Glutamatergic neuron (in vitro differentiated cells): Measurements from ENCODE around the gene CDKN2B-AS1. TPM values are rescaled to one million over a fixed set of nuclear protein-coding genes. Genes with fewer than 3 reads are reported as not detected.

Source experiments
- DNase-seq: peaks from one replicate; pipeline ENCODE4 v3.0.0; 2022
- H3K27ac Mint-ChIP-seq: one replicate; pipeline ENCODE4 v1.8.0; 2020; ENCODE audit warnings: mild to moderate bottlenecking, mixed read lengths, inconsistent platforms; ENCODE audit not compliant: unreplicated experiment
- H3K27me3 Mint-ChIP-seq: one replicate; pipeline ENCODE4 v1.8.0; 2020; ENCODE audit warnings: mild to moderate bottlenecking, moderate library complexity, mixed read lengths, inconsistent platforms; ENCODE audit not compliant: unreplicated experiment
- H3K36me3 Mint-ChIP-seq: one replicate; pipeline ENCODE4 v1.8.0; 2020; ENCODE audit warnings: mild to moderate bottlenecking, mixed read lengths, inconsistent platforms; ENCODE audit not compliant: unreplicated experiment
- H3K4me1 Mint-ChIP-seq: one replicate; pipeline ENCODE4 v1.8.0; 2020; ENCODE audit warnings: mild to moderate bottlenecking, low read depth, mixed read lengths, inconsistent platforms; ENCODE audit not compliant: unreplicated experiment
- H3K4me3 Mint-ChIP-seq: one replicate; pipeline ENCODE4 v1.8.0; 2020; ENCODE audit warnings: mild to moderate bottlenecking, mixed read lengths, inconsistent platforms; ENCODE audit not compliant: unreplicated experiment
- H3K9me3 Mint-ChIP-seq: one replicate; pipeline ENCODE4 v1.8.0; 2020; ENCODE audit warnings: mild to moderate bottlenecking, moderate library complexity, mixed read lengths, inconsistent platforms; ENCODE audit not compliant: unreplicated experiment
- total RNA-seq: library from RNA; stranded (reverse); fragmentation: NEBNext Ultra II Directional; extraction: Animal tissue kit (Norgen Biotek cat#: 25700); gene quantifications from one replicate; pipeline ENCODE4 v1.2.1, GENCODE V29; 2021; ENCODE audit not compliant: unreplicated experiment
- TF ChIP-seq, protein P1 (sequence below): fragments of 200-600 bp; sonication (generic); IDR thresholded peaks from one replicate; pipeline ENCODE4 v1.5.0; 2021; ENCODE audit not compliant: partially characterized antibody, unreplicated experiment

CDKN2B-AS1 gene
- total RNA-seq, 1 donor from 2014 or later: not detected

DNA sequence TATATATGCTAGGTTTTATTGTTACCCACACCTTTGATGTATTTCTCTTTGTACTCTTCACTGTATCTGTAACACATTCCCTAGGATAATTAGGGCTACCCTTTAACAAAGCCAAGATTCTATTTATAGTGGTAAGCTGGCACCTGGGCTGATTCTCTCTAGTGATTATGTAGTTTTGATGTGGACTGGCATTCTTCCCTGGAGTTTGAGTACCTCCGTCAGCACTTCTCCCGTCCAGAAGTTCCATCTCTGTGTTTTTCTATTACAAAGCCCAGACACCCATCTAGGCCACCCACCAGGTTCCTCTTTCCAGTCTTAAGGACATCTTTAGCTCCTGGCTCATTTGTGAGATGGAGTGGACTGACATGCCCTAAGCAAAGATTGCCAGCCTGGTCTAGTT, 70.4 kb downstream of the CDKN2B-AS1 start:
- Mint-ChIP-seq H3K4me1 (no peaks in the 10 kb centered on the region), H3K9me3 (peaks cover 2% of the 10 kb centered on the region), H3K4me3 (no peak overlapping the region), H3K36me3 (no peaks in the 10 kb centered on the region), H3K27ac (no peak overlapping the region), H3K27me3 (no peaks in the 10 kb centered on the region)
- TF ChIP-seq, protein P1, sequence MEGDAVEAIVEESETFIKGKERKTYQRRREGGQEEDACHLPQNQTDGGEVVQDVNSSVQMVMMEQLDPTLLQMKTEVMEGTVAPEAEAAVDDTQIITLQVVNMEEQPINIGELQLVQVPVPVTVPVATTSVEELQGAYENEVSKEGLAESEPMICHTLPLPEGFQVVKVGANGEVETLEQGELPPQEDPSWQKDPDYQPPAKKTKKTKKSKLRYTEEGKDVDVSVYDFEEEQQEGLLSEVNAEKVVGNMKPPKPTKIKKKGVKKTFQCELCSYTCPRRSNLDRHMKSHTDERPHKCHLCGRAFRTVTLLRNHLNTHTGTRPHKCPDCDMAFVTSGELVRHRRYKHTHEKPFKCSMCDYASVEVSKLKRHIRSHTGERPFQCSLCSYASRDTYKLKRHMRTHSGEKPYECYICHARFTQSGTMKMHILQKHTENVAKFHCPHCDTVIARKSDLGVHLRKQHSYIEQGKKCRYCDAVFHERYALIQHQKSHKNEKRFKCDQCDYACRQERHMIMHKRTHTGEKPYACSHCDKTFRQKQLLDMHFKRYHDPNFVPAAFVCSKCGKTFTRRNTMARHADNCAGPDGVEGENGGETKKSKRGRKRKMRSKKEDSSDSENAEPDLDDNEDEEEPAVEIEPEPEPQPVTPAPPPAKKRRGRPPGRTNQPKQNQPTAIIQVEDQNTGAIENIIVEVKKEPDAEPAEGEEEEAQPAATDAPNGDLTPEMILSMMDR: no peak
- DNase-seq: no peak

- peaks cover 2% of the 10 kb centered on the region for H3K9me3 Mint-ChIP-seq
- H3K4me3 Mint-ChIP-seq: no peak overlapping the region
- no peaks in the 10 kb centered on the region for H3K36me3 Mint-ChIP-seq
- H3K27ac Mint-ChIP-seq: no peak overlapping the region
- no peak for DNase-seq
- TF ChIP-seq, protein P1: no peak
- H3K27me3 Mint-ChIP-seq: no peaks in the 10 kb centered on the region
- no peaks in the 10 kb centered on the region for H3K4me1 Mint-ChIP-seq
Measured at GRCh38 chr9:22065431-22066200, 71.0 kb downstream of the CDKN2B-AS1 start.

DNA sequence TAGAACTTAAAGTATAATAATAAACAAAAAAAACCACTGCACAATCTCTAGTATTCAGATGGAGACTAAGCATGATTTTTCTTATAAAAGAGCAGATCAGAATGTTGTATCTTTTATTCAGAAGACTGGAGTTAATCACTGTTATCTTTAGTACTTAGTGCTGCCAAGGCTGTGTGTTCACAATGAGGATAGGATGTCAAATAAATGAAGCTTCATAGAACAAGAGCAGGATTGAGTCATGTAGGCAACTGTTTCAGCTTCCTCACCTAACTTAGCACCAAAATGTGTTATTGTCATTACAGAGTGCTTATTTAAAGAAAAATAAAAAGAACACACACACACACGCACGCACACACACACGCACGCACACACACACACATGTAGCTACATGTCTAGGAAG, 72.6 kb downstream of the CDKN2B-AS1 start:
- Mint-ChIP-seq H3K4me1 (peaks cover 2% of the 10 kb centered on the region), H3K36me3 (no peaks in the 10 kb centered on the region), H3K9me3 (peaks cover 2% of the 10 kb centered on the region), H3K27me3 (no peaks in the 10 kb centered on the region), H3K4me3 (no peak overlapping the region), H3K27ac (no peak overlapping the region)
- TF ChIP-seq, protein P1: no peak
- DNase-seq: no peak

DNA sequence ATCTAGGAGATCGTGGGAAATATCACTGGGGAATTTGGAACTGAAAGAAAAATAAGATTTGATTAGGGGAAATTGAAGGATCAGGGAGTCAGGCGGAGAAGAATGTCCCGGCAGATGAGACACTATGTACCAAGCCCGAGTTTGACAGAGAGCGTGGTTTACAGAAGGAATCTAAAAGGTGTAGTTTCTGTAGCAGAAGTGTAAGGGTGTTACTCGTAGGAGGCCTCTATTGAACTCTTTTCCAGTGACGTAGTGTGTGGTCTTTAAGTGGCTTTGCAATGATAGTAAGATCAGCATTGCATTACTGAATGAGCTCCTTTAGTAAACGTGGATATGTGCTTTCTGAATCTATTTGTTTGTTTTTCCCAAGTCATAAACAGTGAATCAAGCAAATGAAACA, 73.8 kb downstream of the CDKN2B-AS1 start:
- H3K9me3 Mint-ChIP-seq: peaks cover 2% of the 10 kb centered on the region
- no peaks in the 10 kb centered on the region for H3K36me3 Mint-ChIP-seq
- H3K4me1 Mint-ChIP-seq: peaks cover 2% of the 10 kb centered on the region
- DNase-seq: no peak
- no peak overlapping the region for H3K4me3 Mint-ChIP-seq
- H3K27ac Mint-ChIP-seq: no peak overlapping the region
- TF ChIP-seq, protein P1: no peak
- H3K27me3 Mint-ChIP-seq: no peaks in the 10 kb centered on the region

GRCh38 chr9:22073349-22073748, 78.8 kb downstream of the CDKN2B-AS1 start:
- Mint-ChIP-seq H3K27me3 (no peaks in the 10 kb centered on the region), H3K27ac (no peak overlapping the region), H3K36me3 (no peaks in the 10 kb centered on the region), H3K4me1 (peaks cover 2% of the 10 kb centered on the region), H3K4me3 (no peak overlapping the region), H3K9me3 (peaks cover 1% of the 10 kb centered on the region)
- TF ChIP-seq, protein P1: no peak
- DNase-seq: no peak
